Activated CD8-positive, alpha-beta T cell treated with anti-CD3 and anti-CD28 coated beads for 36 hours (primary cell): ENCODE data around the gene MYCBPAP. TPM values are rescaled to one million over a fixed set of nuclear protein-coding genes. Genes with fewer than 3 reads are reported as not detected.

Experiments used
- ATAC-seq: fragments of 200-7000 bp; cut with Tn5 transposase; one replicate; pipeline ENCODE4 v1.10.0; 2021; ENCODE audit warnings: mild to moderate bottlenecking, moderate library complexity
- CTCF ChIA-PET: fragments of 350-600 bp; sonication (Branson Sonifier 250); formaldehyde crosslinking; loops from one replicate; lab custom pipeline; 2021; ENCODE audit warnings: antibody characterized with exemption; lab: Charles Lee
- POLR2A ChIA-PET: fragments of 350-600 bp; sonication (Branson Sonifier 250); formaldehyde crosslinking; loops from one replicate; lab custom pipeline; 2021; ENCODE audit warnings: antibody characterized with exemption; lab: Charles Lee
- DNase-seq: peaks from one replicate; pipeline ENCODE4 v3.0.0-alpha.2; 2020
- H3K27ac Mint-ChIP-seq: one replicate; pipeline ENCODE4 v1.8.0; 2021; ENCODE audit warnings: mild to moderate bottlenecking, mixed read lengths
- H3K27me3 Mint-ChIP-seq: one replicate; pipeline ENCODE4 v1.8.0; 2021; ENCODE audit warnings: mixed read lengths
- H3K36me3 Mint-ChIP-seq: one replicate; pipeline ENCODE4 v1.8.0; 2021; ENCODE audit warnings: low read depth, mixed read lengths
- H3K4me1 Mint-ChIP-seq: one replicate; pipeline ENCODE4 v1.8.0; 2021; ENCODE audit warnings: low read depth, mixed read lengths
- H3K4me3 Mint-ChIP-seq: one replicate; pipeline ENCODE4 v1.8.0; 2021; ENCODE audit warnings: mild to moderate bottlenecking, moderate library complexity, mixed read lengths
- H3K9me3 Mint-ChIP-seq: one replicate; pipeline ENCODE4 v1.8.0; 2021; ENCODE audit warnings: mixed read lengths
- CTCF ChIP-seq: fragments of 200-600 bp; IDR thresholded peaks from one replicate; pipeline ENCODE4 v1.8.0; 2022; ENCODE audit warnings: antibody characterized with exemption, mild to moderate bottlenecking
- intact Hi-C: fragments of 100-400 bp; cut with micrococcal nuclease; formaldehyde crosslinking; loops from one replicate; pipeline ENCODE4 v1.10.0; 2022
- total RNA-seq, 2 experiments: library from RNA; stranded (reverse); gene quantifications; one replicate each; pipeline ENCODE4 v1.2.3, GENCODE V29; 2021

The MYCBPAP gene
- total RNA-seq, 2 experiments from 2014 or later: 6.7 to 6.9 TPM

DNA sequence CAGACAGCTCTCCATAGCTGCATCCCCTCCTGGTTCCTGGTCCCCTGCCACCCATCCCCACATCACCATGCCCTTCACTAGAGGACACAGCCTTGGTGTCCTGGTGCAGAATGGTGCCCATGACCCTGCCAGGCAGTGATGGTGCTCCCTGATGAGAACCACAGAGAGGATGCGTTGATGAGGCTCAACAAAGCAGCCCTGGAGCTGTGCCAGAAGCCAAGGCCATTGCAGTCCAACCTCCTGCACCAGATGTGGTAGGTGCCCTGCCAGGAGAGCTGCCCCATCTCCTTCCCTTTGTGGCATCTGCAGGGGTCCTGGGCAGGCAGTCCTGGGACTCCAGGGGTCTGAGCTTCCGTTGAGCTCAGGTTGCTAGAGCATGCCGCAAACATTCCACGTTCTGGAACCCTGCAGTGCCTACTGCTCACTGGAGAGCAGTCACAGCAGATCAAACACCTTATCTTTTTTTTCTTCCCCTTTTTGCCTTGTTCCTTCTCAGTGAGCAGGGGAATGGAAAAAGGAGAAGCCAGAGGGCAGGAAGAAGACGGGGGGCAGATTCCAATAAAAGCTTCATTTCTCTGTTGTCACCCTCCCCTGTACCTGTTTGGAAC, 19.0 kb downstream of the MYCBPAP start:
- H3K4me1 Mint-ChIP-seq: no peaks in the 10 kb centered on the region
- DNase-seq (no peak), ATAC-seq (no peak)
- intact Hi-C loops: no loop called here
- ChIA-PET POLR2A (interaction anchor here (0.6 to 1.4 kb wide), 2 partner anchors 14 to 48 kb away, joined by 3 read pairs; no protein-coding TSS in a partner anchor), CTCF (interaction anchor here (1.3 kb wide), 1 partner anchor 19 kb away, joined by 3 read pairs; the partner anchor contains the start of gene SPATA20)
- no peak overlapping the region for H3K27ac Mint-ChIP-seq
- TF ChIP-seq CTCF: no peak
- peaks cover 27% of the 10 kb centered on the region for H3K27me3 Mint-ChIP-seq
- H3K4me3 Mint-ChIP-seq: no peak overlapping the region
- no peaks in the 10 kb centered on the region for H3K9me3 Mint-ChIP-seq
- H3K36me3 Mint-ChIP-seq: no peaks in the 10 kb centered on the region

DNA sequence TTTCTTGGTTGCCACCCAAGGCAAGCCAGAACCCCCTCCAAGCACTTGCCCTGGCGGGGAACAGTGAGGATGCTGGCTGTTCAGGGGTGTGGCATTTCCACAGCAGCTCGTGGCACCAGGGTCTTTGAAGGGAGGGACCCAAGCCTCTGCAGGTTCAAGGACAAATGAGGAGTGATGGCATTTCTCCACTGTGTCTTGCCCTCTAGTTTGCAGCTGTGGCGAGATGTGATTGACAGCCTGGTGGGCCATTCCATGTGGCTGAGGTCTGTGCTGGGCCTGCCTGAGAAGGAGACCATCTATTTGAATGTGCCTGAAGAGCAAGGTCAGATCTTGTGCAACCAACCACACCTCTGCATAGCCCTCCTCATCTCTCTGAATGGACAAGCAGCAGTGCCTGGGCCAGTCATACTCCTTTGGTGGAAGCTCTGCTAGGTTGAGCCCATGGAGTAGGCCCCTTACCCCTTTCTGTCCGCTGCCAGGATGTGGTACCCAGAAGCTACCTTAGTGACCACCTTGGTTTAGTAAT, 19.8 kb downstream of the MYCBPAP start:
- TF ChIP-seq CTCF: no peak
- no peak for DNase-seq
- H3K4me3 Mint-ChIP-seq: no peak overlapping the region
- H3K4me1 Mint-ChIP-seq: peaks cover 4% of the 10 kb centered on the region
- ATAC-seq: no peak
- no peaks in the 10 kb centered on the region for H3K9me3 Mint-ChIP-seq
- no peaks in the 10 kb centered on the region for H3K36me3 Mint-ChIP-seq
- intact Hi-C loops: no loop called here
- POLR2A ChIA-PET: interaction anchor here (0.6 kb wide), 1 partner anchor 13 kb away, joined by 3 read pairs; no protein-coding TSS in a partner anchor
- peaks cover 35% of the 10 kb centered on the region for H3K27me3 Mint-ChIP-seq
- H3K27ac Mint-ChIP-seq: no peak overlapping the region
- CTCF ChIA-PET: interaction anchor here (1.3 kb wide), 1 partner anchor 19 kb away, joined by 3 read pairs; the partner anchor contains the start of gene SPATA20

DNA sequence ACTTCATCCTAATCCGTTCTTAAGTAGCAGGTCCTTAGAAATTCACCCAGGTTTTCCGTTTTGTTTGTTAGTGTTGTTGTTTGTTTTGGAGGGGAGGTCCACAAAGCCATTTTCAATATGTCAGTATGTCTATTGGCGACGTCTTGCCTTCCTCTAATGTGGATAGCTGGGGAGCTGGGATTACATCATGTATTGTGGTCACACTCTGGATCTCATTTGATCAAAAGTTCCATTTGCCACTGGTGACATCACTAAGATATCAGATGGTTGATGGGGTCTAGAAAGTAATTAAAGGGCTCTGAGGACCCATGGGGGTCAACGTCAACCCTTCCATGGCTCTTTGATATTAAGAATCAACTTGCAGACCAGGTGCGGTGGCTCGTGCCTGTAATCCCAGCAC, 21.6 kb downstream of the MYCBPAP start:
- H3K4me3 Mint-ChIP-seq: no peak overlapping the region

GRCh38 chr17:50531428-50532025, 23.3 kb downstream of the MYCBPAP start:
- no peak for TF ChIP-seq CTCF
- no peaks in the 10 kb centered on the region for H3K36me3 Mint-ChIP-seq
- H3K9me3 Mint-ChIP-seq: no peaks in the 10 kb centered on the region
- intact Hi-C loops: no loop called here
- peaks cover 17% of the 10 kb centered on the region for H3K4me1 Mint-ChIP-seq
- POLR2A ChIA-PET: no interaction called here
- ATAC-seq: no peak
- DNase-seq: no peak
- peaks cover 52% of the 10 kb centered on the region for H3K27me3 Mint-ChIP-seq
- no peak overlapping the region for H3K27ac Mint-ChIP-seq
- no peak overlapping the region for H3K4me3 Mint-ChIP-seq
- CTCF ChIA-PET: interaction anchor here (0.6 to 1.5 kb wide), 8 partner anchors 10 to 99 kb away, joined by 3 to 6 read pairs (median 4); partner anchors contain the start of gene RSAD1

More for the DNA sequence above, 21.6 kb downstream of the MYCBPAP start:
- H3K27ac Mint-ChIP-seq: no peak overlapping the region
- peaks cover 52% of the 10 kb centered on the region for H3K27me3 Mint-ChIP-seq
- H3K4me1 Mint-ChIP-seq: peaks cover 17% of the 10 kb centered on the region
- ATAC-seq: no peak
- CTCF ChIA-PET: no interaction called here
- no peaks in the 10 kb centered on the region for H3K36me3 Mint-ChIP-seq
- DNase-seq: no peak
- TF ChIP-seq CTCF: no peak
- H3K9me3 Mint-ChIP-seq: no peaks in the 10 kb centered on the region
- POLR2A ChIA-PET: no interaction called here
- intact Hi-C loops: no loop called here
